NCI-H1092 (cell line): Measurements from ENCODE around the gene TNFRSF18.
"Not testable (repeated sequence)": the region's sequence is repeated elsewhere in the genome, so short reads cannot be mapped to it uniquely, and the experiment has no call there.

Experiments
- DNase-seq: peaks from one replicate; lab custom pipeline; 2025; lab: John Stamatoyannopoulos, UW

TNFRSF18 gene

DNA sequence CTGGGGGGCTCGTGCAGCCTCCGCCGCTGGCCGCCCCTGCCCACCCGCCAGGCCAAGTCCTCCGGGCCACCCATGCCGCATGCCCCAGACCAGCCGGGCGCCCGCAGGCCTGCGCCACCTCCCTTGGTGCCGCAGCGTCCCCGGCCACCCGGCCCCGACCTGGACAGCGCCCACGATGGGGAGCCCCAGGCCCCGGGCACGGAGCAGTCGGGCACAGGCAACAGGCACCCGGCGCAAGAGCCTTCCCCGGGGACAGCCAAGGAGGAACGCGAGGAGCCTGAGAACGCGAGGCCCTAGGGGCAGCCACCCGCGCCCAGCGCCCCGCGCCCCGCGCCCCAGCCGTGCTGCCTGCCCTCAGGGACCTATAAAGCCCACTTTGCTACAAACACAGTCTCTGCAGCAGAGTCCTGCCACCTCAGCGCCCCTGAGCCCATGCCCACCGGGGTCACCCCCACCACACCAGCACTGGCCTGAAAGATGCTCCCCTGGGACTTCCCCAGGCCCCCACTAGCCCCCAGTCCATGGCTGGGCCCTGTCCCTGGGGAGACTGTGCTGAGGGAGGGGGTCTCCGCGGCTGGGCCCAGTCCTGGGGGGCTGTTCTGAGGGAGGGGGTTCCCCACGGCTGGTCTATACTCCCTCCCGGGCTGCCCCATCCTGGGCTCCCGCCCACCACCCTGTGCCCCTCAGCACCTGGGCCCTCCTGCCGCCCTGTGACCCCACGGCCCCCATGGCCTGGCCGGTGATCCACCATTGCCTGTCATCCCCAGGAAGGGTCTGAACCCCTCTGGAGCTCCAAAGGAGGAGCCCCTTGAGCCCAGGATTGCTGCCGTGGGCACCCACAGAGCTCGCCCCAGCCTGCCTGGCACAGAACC, 8.6 kb downstream of the TNFRSF18 start:
- no peak for DNase-seq

DNA sequence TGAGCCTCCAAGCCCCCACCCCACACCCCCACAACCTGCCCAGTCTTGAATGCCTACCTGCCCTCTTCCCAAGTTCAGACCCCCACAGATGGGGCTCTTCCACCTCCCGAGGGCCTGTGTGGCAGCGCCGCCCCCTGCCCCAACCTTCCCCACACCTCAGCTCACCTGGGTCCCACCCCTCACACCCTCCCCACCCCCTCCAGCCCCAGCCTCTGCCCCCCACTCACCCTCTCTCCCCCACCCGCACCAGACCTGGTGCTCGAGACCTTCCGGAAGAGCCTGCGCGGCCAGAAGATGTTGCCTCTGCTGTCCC, 9.2 kb downstream of the TNFRSF18 start:
- DNase-seq, result no peak

DNA sequence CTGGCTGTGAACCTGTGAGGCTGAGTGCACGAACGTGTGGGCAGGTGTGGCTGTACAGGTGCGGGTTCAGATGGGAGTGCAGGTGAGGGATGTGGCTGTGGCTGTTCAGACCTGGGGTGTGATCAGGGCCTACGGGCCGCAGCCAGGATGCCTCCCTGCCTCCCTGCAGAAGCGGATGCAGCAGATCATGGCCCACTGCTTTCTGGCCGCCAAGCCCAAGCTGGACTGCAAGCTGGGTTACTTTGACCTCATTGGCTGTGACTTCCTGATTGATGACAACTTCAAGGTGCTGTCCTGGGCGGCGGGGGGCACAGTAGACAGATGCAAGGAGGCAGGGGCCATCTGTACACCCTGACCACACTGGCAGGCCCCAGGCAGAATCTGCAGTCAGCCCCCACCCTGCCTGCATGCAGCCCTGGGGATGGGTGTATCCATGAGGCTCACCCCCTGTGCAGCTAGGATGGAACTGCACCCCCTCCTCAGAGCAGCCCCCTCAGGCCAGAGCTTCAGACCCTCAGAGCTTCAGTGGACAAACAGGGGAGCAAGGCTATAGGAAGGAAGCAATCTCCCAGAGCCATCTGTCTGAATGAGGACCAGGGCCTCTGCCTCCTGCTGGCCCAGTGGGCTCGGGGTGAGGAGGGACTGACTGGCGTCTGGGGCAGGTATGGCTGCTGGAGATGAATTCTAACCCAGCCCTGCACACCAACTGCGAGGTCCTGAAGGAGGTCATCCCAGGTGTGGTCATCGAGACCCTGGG, 9.8 kb downstream of the TNFRSF18 start:
- no peak for DNase-seq

DNA sequence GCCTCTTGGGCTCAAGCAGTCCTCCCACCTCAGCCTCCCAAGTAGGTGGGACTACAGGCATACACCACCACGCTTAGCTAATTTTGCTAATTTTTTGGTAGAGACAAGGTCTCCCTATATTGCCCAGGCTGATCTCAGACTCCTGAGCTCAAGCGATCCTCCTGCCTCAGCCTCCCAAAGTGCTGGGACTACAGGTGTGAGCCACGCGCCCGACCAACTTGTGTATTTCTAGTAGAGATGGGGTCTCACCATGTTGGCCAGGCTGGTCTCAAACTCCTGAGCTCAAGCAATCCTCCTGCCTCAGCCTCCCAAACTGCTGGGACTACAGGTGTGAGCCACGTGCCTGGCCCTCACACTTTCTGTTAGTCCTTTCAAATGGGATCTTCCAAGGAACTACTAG, 10.7 kb downstream of the TNFRSF18 start:
- DNase-seq, result not testable (repeated sequence)

DNA sequence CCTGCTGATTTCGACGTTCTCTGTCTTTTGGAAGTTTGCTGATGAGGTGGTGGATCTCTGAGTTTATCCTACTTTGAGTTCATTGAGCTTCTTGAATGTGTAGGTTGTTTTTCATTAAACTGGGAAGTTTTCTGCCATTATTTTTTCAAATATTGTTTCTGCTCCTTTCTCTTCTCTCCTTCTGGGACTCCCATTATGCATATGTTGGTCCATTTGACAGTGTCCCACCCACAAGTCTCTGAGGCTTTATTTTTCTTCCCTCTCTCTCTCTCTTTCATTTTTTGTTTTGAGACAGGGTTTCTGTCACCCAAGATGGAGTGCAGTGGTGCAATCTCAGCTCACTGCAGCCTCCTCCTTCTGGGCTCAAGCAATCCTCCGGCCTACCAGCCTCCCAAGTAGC, 11.7 kb downstream of the TNFRSF18 start:
- no peak for DNase-seq

DNA sequence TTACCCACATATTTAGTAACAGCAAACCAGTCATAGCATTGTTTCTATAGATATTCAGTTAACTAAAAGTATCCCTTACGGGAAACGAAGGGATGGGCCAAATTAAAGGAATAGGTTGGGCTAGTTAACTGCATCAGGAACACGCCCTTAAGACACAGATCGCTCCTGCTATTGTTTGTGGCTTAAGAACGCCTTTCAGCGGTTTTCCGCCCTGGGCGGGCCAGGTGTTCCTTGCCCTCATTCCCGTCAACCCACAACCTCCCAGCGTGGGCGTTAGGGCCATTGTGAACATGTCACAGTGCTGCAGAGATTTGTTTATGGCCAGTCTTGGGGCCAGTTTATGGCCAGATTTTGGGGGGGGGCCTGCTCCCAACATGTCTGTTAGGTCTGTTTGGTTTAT, 14.7 kb downstream of the TNFRSF18 start:
- DNase-seq, result no peak

DNA sequence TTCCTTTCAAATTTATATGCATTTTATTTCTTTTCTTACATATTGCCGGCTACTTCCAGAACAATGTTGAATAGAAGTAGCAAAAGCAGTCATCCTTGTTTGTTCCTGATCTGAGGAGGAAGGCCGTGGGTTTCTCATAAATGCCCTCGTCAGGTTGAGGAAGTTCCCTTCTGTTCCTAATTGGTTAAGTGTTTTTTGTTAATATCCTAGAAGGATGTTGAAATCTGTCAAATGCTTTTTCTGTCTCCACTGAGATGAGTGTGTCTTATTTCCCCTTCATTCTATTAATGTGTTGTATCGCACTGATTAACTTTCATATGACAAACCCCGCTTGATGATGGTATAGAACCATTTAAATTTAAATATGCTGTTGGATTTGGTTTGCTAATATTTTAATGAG, 17.3 kb downstream of the TNFRSF18 start:
- no peak for DNase-seq

DNA sequence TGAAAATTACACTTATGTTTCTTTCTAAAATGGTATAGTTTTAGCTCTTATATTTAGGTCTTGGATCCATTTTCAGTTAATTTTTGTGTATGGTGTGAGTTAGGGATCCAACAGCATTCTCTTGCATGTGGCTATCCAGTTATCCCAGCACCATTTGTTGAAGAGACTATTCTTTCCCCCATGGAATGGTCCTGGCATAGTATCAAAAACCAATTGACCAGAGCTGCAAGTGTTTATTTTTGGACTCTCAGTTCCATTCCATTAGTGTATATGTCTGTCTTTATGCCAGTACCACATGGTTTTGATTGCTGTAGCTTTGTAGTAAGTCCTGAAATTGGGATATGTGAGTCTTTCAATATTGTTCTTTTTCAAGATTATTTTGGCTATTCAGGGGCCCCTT, 18.5 kb downstream of the TNFRSF18 start:
- no peak for DNase-seq

DNA sequence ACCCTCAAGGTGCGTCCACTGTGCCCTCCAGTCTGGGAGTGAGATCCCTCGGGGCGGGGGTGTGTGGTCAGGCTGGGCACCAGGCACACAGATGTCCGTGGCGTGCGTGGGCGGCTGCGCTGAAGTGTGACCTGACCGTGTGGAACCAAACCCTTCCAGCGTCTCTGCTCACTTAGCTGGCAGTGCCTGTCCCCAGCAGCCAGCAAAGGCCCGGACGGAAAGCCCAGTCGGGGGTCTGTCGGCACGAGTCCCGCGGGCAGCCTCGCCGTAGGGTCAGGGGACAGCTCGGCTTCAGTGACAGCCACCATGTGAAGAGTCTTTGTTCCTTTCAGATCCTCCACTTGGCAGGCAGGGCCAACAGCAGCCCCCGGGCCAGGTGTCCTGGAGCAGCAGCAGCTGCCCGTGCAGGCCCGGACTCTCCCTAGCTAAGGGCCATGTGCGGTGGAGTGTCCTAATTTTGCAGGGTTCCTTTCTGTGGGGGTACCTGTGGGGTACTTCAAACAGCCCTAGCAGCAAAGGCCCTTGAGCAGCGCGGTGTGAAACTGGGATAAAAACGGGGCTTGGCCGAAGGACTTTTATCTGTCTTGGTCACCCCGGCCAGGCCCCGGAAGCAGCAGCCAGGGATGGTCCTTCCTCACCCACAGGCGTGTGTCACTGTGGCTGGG, 21.2 kb downstream of the TNFRSF18 start:
- DNase-seq, result no peak

DNA sequence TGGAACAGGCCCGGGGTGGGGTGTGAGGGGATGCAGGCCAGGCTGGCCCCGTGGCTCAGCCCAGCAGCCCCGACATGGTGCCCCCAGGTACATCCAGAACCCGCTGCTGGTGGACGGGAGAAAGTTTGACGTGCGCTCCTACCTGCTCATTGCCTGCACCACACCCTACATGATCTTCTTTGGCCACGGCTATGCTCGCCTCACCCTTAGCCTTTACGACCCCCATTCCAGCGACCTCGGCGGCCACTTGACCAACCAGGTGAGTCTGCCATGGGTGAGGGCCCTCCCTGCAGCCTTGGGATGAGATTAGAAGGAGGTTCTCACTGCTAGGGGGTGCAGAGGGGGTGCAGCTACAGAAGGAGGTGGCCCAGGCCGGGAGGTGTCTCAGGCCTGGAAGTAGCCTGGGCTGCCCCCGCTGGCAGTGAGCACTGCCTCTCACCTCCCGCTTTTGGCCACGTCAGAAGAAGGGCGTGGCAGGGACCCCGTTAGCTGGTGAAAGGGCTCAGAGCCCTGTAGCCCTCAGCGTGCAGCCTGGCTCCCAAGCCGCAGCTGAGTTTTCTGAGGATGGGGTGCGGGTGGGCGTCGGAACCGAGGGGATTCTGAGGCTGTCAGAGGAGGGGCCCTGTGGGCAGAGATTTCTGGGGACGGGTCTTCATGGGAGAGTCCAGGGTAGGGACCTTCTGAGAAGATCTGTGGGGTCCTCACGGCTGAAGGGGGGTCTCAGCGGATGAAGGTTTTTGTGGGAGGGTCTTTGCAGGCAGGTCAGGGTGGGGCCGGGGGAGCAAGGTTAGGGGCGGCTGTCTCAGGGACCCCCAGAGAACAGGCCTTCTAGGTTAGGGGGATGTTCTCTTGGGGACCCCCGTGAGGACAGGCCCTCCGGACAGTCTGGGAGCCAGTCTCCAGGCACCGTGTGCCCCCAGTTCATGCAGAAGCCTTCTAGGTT, 22.3 kb downstream of the TNFRSF18 start:
- no peak for DNase-seq

DNA sequence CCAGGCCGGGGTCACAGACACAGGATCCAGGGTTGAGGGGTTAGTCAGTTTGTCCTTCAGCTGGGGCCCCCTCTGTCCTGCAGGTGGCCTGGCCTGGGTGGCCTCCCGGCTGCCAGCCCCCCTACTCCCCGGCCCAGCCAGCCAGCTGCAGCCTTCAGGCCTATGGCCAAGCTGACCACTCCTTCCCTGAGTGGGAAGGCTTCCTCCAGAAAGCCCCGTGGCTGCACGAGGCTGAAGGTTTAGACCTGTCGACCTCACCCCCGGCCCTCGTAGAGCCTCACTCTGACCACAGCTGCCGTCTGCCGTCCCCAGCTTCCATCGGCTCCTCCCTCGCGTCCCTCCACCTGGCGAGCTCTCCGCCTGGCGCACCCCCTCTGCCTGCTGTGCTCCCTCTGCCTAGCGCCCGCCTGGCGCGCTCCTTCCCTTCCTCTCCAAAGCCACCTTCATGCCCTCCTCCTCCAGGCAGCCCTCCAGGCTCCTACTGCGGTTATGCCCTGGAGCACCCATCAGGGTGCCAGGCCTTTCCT, 23.1 kb downstream of the TNFRSF18 start:
- no peak for DNase-seq

DNA sequence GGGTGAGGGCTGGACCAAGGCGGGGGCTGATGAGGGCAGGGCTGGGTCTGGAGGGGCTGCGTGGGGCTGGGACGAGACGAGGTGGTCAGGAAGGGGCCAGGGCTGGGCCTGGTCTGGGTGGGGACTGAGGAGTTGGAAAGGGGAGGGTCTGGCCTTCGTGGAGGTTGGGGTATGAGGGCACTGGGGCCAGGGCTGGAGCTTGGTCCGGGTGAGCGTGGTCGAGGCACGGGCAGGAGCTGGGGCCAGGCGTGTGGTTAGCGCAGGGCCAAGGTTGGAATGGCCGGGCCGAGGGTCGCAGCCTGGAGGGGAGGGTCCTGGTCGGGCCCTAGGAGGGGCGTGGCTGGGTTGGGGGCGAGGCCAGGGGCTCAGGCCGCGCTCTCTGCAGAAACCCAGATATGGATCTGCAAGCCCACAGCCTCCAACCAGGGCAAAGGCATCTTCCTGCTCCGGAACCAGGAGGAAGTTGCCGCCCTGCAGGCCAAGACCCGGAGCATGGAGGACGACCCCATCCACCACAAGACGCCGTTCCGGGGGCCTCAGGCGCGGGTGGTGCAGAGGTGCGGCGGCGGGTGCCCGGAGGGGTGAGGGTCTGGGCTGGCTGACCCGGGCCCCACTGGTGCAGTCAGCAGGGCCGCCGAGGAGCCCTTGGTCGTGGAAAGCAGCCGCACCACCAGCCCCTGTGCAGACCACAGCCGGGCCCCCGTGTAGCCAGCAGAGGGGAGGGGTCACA, 23.7 kb downstream of the TNFRSF18 start:
- DNase-seq, result no peak

DNA sequence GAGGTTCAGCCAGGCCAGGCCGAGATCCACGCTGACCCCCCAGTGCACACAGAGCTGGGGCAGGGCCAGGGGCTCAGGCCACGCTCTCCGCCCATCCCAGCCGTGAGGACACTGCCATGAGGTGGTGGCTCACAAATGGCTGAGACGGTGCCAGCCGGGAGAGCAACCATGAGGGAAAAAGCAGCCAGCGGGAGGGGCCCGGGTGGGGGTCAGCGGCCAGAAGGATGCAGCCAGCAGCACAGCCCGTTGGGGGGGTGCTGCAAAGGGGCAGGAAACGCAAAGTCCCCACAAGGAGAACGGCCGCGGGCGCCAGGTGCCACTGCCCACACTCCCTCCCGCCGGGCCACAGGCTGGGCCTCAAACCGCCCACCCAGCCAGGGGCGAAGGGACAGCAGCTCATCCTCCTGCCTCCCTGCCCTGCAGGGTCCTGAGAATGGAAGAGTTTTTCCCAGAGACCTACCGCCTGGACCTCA, 24.4 kb downstream of the TNFRSF18 start:
- no peak for DNase-seq

DNA sequence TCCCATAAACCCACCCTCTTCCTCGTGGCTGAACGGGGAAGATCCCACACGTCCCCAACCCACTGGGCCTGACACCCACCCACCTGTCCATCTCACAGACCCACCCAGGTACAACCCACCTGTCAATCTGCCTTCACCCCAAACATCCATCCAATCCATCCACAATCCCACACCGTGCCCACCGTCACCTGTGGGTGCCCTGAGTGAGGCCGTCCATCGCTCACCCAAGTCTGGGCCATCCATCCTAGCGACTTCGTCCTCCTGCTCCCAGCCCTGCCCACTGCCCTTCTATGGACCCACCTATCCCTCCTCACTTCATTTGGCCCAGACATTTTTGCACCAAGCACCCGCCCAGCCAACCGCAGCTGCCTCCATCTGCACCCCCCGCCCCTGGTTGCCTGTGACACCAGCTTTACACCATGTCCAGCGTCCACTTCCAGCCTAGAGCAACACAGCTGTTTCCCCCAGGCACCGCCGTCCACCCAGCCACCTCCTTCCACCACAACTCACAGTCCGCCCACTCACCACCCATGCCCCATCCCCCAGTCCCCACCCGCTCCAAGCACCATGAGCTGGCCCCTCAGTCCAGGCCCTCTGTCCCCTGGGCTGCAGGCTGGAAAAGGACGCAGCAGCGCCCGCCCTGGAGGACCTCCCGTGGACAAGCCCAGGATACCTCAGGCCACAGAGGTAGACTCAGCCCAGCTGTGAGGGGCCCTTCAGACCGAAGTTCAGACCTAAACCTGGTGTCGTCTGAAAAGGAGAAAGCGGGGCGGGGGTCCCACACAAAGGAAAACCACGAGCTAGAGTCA, 25.1 kb downstream of the TNFRSF18 start:
- DNase-seq, result no peak

DNA sequence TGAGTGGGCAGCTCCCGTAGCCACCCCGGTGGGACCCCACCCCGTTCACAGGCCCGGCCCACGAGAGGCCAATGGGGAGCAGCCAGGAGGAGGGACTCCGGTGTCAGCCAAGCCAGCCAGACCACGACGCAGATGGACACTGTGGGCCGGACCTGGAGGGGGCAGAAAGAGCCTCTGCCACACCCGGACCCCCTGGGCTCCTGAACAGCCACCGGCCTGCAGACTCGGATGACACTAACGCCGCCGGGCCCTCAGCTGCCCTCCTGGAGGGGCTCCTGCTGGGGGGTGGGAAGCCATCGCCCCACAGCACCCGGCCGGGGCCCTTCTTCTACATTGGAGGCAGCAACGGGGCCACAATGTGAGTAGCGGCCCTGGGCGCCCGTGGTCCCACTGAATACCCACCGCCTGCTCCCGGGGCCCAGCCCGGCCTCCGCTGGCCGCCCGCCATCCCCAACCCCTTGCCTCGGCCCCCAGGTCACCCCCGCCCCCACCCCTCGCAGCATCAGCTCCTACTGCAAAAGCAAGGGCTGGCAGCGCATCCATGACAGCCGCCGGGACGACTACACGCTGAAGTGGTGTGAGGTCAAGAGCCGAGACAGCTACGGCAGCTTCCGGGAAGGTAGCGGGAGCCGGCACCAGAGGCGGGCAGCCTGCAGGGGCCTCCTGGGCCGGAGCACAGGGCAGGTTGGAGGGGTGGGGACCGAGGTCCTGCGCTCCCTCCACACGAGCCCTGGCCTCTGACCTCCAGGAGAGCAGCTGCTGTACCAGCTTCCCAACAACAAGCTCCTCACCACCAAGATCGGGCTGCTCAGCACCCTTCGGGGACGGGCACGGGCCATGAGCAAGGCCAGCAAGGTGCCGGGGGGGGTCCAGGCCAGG, 26.2 kb downstream of the TNFRSF18 start:
- DNase-seq, result no peak

DNA sequence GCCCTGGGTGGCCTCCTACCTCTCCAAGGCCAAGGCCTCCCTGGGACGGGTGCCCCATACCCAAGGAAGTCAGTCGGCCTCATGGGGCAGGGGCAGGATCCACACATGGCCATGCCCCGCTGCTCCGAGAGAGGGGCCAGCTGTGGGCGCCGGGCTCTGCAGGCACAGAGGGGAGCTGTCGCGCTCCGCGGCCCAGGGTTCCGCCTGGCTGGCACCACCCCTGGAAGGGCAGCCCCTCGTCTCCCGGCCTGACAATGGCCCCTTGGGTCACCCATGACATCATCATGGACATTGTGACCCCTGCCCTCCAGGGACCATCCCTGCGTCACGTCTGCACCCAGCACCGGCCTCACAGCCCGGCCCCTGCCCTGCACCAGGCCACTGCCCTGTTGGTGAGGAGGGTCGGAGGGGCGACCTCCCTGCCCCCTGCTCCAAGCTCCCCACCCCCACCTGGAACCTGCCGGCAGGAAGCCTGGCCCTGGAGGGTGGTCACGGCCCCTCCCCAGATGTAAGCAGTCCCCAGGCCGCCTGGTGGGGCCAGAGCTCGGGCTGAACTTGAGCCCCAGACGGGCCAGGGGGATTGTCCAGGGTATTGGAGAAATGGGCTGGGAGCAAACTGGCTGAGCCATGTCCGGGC, 26.9 kb downstream of the TNFRSF18 start:
- DNase-seq, result no peak

DNA sequence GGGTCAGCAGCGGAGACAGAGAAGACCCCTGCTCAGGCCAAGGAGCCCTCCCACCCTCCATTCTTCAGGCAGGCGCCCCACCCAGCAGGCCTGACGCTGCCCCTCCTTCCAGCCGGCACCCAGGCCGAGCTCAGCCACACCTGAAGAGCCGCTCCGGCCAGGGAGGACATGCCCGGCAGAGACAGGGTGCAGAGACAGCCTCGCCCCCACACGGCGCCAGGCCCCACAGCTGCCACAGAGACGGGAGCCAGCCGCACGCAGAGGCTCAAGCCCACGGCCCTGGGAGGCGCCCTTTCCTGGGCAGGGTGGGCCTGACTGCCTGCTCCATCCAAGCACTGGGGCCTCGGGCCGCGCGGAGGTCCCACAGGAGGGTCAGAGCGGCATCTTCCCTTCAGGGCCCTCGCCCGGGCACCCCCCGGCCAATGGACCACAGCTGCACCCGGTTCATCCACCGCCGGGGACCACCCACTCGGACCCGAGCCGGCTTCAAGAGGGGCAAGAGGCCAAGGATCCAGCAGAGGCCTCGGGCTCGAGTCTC, 27.5 kb downstream of the TNFRSF18 start:
- no peak for DNase-seq
